GM21515 (cell line): ENCODE measurements around the gene NAALAD2.
"Not testable (repeated sequence)": the region's sequence is repeated elsewhere in the genome, so short reads cannot be mapped to it uniquely, and the experiment has no call there.

Experiments used
- ATAC-seq: cut with Tn5 transposase; IDR thresholded peaks from one replicate; pipeline ENCODE4 v1.9.1; 2021; ENCODE audit not compliant: unreplicated experiment

NAALAD2 gene

GRCh38 chr11:90239967-90240636 is 105.6 kb downstream of the NAALAD2 start:
- not testable (repeated sequence) for ATAC-seq

DNA sequence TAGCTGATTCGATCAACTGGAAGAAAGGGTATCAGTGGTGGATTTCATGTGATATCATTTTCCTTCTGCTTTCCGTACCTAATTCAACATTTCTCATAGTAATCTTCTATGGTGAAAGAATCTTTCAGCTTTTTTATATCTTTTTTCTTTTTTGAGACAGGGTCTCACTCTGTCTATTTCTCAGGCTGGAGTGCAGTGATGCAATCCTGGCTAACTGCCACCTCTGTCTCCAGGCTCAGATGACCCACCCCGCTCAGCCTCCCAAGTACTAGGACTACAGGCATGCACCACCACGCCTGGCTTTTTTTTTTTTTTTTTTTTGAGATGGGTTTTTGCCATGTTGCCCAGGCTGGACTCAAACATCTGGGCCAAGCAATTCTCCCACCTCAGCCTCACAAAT is 107.0 kb downstream of the NAALAD2 start:
- ATAC-seq = no peak
